ENCODE measurements around the gene KDM4E. TPM values are rescaled to one million over a fixed set of nuclear protein-coding genes. Genes with fewer than 3 reads are reported as not detected.

The KDM4E gene
- total RNA-seq, 4 donors from 2014 or later: not detected

GRCh38 chr11:94997437-94997836 lies 27.6 kb upstream of the KDM4E start:
- H3K27me3 ChIP-seq: no peaks in the 10 kb centered on the region
- H3K4me1 ChIP-seq: no peaks in the 10 kb centered on the region
- peaks cover 0 to 19% (median 0%) of the 10 kb centered on the region in 3 donors for H3K36me3 ChIP-seq
- WGBS, 2 donors: 93 to 94% methylated on average over 6 of the region's 6 CpGs
- H3K9me3 ChIP-seq: no peaks in the 10 kb centered on the region
- DNase-seq (ENCODE audit: low spot score in 2 of 2): no peak
- no peak for TF ChIP-seq POLR2A (IDR thresholded peaks at IDR 0.05)
- no peak for TF ChIP-seq EP300 (IDR thresholded peaks at IDR 0.05)
- TF ChIP-seq, protein P1, sequence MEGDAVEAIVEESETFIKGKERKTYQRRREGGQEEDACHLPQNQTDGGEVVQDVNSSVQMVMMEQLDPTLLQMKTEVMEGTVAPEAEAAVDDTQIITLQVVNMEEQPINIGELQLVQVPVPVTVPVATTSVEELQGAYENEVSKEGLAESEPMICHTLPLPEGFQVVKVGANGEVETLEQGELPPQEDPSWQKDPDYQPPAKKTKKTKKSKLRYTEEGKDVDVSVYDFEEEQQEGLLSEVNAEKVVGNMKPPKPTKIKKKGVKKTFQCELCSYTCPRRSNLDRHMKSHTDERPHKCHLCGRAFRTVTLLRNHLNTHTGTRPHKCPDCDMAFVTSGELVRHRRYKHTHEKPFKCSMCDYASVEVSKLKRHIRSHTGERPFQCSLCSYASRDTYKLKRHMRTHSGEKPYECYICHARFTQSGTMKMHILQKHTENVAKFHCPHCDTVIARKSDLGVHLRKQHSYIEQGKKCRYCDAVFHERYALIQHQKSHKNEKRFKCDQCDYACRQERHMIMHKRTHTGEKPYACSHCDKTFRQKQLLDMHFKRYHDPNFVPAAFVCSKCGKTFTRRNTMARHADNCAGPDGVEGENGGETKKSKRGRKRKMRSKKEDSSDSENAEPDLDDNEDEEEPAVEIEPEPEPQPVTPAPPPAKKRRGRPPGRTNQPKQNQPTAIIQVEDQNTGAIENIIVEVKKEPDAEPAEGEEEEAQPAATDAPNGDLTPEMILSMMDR (IDR thresholded peaks at IDR 0.05): no peak
- no peak overlapping the region for H3K27ac ChIP-seq
- H3K4me3 ChIP-seq: no peak overlapping the region

- WGBS, 2 donors: 94 to 97% methylated on average over 9 to 13 of the region's 13 CpGs
- no peaks in the 10 kb centered on the region for H3K4me1 ChIP-seq
- TF ChIP-seq, protein P1 (IDR thresholded peaks at IDR 0.05): no peak
- TF ChIP-seq EP300 (IDR thresholded peaks at IDR 0.05) (no peak), POLR2A (IDR thresholded peaks at IDR 0.05) (no peak)
- H3K27ac ChIP-seq: no peak overlapping the region
- no peaks in the 10 kb centered on the region for H3K9me3 ChIP-seq
- no peak for DNase-seq (ENCODE audit: low spot score in 2 of 2)
- no peaks in the 10 kb centered on the region for H3K27me3 ChIP-seq
- no peak overlapping the region for H3K4me3 ChIP-seq
- H3K36me3 ChIP-seq: peaks cover 0 to 19% (median 0%) of the 10 kb centered on the region in 3 donors
These were observed 26.8 kb upstream of the KDM4E start for GRCh38 chr11:94998285-94998684.

DNA sequence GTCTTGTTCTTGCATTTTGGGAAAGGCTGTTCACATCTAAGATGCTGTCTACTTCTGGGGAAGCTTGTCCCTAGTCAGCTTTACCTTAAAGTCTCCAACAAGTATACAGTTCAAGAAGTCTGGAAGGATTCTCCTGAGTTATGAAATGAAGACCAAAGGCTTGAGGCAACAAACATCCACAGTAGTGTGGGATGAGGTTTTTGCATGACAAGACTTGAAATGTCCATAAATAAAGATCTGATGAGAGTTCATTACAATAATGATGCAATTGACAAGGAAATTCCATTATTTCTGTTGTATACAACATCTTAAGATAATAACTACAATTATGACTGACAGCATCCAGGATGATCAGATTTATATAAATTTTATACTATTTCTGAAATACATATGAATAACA lies 21.3 kb upstream of the KDM4E start:
- H3K4me3 ChIP-seq: no peak overlapping the region
- H3K36me3 ChIP-seq: peaks cover 0 to 4% (median 0%) of the 10 kb centered on the region in 3 donors
- no peaks in the 10 kb centered on the region for H3K4me1 ChIP-seq
- no peak overlapping the region for H3K27ac ChIP-seq
- no peak for DNase-seq (ENCODE audit: low spot score in 2 of 2)
- H3K27me3 ChIP-seq: no peaks in the 10 kb centered on the region
- H3K9me3 ChIP-seq: peaks cover 0 to 5% (median 0%) of the 10 kb centered on the region in 4 donors
- TF ChIP-seq EP300 (IDR thresholded peaks at IDR 0.05): no peak
- TF ChIP-seq, protein P1 (IDR thresholded peaks at IDR 0.05): no peak
- no peak for TF ChIP-seq POLR2A (IDR thresholded peaks at IDR 0.05)

GRCh38 chr11:95005642-95006041 lies 19.4 kb upstream of the KDM4E start:
- Histone ChIP-seq H3K4me3 (no peak overlapping the region), H3K27ac (no peak overlapping the region), H3K9me3 (peaks cover 0 to 5% (median 0%) of the 10 kb centered on the region in 4 donors), H3K36me3 (no peaks in the 10 kb centered on the region), H3K4me1 (no peaks in the 10 kb centered on the region), H3K27me3 (no peaks in the 10 kb centered on the region)
- TF ChIP-seq POLR2A (IDR thresholded peaks at IDR 0.05) (no peak), EP300 (IDR thresholded peaks at IDR 0.05) (no peak)
- TF ChIP-seq, protein P1 (IDR thresholded peaks at IDR 0.05): no peak
- DNase-seq (ENCODE audit: low spot score in 2 of 2): no peak
- 85 to 98% methylated on average over 1 of the region's 1 CpG for whole genome bisulfite sequencing, 2 donors

- Histone ChIP-seq H3K9me3 (peaks cover 0 to 5% (median 0%) of the 10 kb centered on the region in 4 donors), H3K27ac (no peak overlapping the region), H3K4me3 (no peak overlapping the region), H3K4me1 (no peaks in the 10 kb centered on the region), H3K27me3 (no peaks in the 10 kb centered on the region), H3K36me3 (no peaks in the 10 kb centered on the region)
- TF ChIP-seq POLR2A (IDR thresholded peaks at IDR 0.05): no peak
- TF ChIP-seq EP300 (IDR thresholded peaks at IDR 0.05): no peak
- TF ChIP-seq, protein P1 (IDR thresholded peaks at IDR 0.05): no peak
- no peak for DNase-seq (ENCODE audit: low spot score in 2 of 2)
These were observed 13.7 kb upstream of the KDM4E start for GRCh38 chr11:95011376-95011775.

Data from tibial nerve (tissue), 4 donors.